ENCODE results near the gene SLC26A6. TPM values are rescaled to one million over a fixed set of nuclear protein-coding genes. Genes with fewer than 3 reads are reported as not detected.

SLC26A6 gene
- total and polyA plus RNA-seq, 10 of the 15 experiments (the other 5 are each of a cell fraction or from before 2014, with no cell fraction given): 2.1 to 24.9 (median 13.3) TPM

GRCh38 chr3:48630833-48631232 lies 4.4 kb downstream of the SLC26A6 start (continued):
- TF ChIP-seq, protein P1, sequence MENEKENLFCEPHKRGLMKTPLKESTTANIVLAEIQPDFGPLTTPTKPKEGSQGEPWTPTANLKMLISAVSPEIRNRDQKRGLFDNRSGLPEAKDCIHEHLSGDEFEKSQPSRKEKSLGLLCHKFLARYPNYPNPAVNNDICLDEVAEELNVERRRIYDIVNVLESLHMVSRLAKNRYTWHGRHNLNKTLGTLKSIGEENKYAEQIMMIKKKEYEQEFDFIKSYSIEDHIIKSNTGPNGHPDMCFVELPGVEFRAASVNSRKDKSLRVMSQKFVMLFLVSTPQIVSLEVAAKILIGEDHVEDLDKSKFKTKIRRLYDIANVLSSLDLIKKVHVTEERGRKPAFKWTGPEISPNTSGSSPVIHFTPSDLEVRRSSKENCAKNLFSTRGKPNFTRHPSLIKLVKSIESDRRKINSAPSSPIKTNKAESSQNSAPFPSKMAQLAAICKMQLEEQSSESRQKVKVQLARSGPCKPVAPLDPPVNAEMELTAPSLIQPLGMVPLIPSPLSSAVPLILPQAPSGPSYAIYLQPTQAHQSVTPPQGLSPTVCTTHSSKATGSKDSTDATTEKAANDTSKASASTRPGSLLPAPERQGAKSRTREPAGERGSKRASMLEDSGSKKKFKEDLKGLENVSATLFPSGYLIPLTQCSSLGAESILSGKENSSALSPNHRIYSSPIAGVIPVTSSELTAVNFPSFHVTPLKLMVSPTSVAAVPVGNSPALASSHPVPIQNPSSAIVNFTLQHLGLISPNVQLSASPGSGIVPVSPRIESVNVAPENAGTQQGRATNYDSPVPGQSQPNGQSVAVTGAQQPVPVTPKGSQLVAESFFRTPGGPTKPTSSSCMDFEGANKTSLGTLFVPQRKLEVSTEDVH (IDR thresholded peaks at IDR 0.05; ENCODE audit: low read depth, partially characterized antibody): no peak
- no peak for TF ChIP-seq ZNF687 (IDR thresholded peaks at IDR 0.05)

DNA sequence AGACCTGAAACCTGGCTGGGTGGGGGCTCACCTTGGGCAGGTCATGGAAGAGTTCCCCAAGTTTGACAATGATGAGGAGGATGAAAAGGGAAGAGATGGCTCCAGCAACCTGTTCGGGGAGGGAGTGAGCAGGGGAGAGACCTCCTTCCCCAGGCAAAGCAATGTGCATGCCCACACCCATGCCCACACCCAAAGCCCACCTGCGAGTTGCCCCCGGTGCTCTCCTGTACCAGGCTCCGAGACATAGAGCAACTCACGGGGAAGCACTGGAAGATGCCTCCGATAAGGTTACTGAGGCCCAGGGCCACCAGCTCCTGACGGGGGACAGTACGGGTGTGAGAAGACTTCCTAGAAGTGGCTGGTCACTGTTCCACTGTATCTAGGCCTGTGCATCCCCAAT lies 4.9 kb downstream of the SLC26A6 start:
- no peaks in the 10 kb centered on the region for H3K9me3 ChIP-seq (replicated peaks; ENCODE audit: control insufficient read depth, insufficient read depth, low read length)
- H3K36me3 ChIP-seq (ENCODE audit: control insufficient read depth in 2 of 2, insufficient read depth in 2 of 2, low read length in 1 of 2): peaks cover 0 to 8% of the 10 kb centered on the region in 2 experiments; a peak in 3 of 4 replicates
- no peak overlapping the region for H2AFZ ChIP-seq (ENCODE audit: control insufficient read depth, low read depth, low read length)
- ChIA-PET CTCF (interaction anchor here (1.5 kb wide), 1 partner anchor 195 kb away, joined by 4 read pairs; no protein-coding TSS in a partner anchor), POLR2A (no interaction called here), SMC1A (ENCODE audit: uncharacterized antibody, unreplicated experiment) (no interaction called here), RAD21 (ENCODE audit: unreplicated experiment) (no interaction called here)
- H3K4me3 ChIP-seq: no peak overlapping the region
- in situ Hi-C loops (cut with MboI) (no loop called here), intact Hi-C loops (cut with micrococcal nuclease; ENCODE audit: unreplicated experiment) (no loop called here)
- H3K4me2 ChIP-seq (ENCODE audit: control insufficient read depth, insufficient read depth): no peak overlapping the region
- H4K20me1 ChIP-seq (ENCODE audit: control insufficient read depth, insufficient read depth): no peaks in the 10 kb centered on the region
- H3K27me3 ChIP-seq (replicated peaks in 1 of 2; ENCODE audit: control insufficient read depth in 2 of 2, insufficient read depth in 2 of 2, low read length in 1 of 2): no peaks in the 10 kb centered on the region
- H3K9ac ChIP-seq (ENCODE audit: control insufficient read depth, insufficient read depth, low read length): no peak overlapping the region
- BruUV-seq (replicated peaks): no TSS peak
- whole genome bisulfite sequencing (ENCODE audit: insufficient coverage, insufficient replicate concordance, low lambda C conversion rate, missing lambda C conversion rate): 91% methylated on average over 8 of the region's 8 CpGs
- DNase-seq (ENCODE audit: low read depth, low spot score) (no peak), FAIRE-seq (no peak), ATAC-seq (no peak)
- peaks cover 7% of the 10 kb centered on the region; the same call in 1 of the 2 replicates for H3K4me1 ChIP-seq (ENCODE audit: control insufficient read depth, insufficient read depth, low read length)
- H3K27ac ChIP-seq (ENCODE audit: control insufficient read depth, insufficient read depth): no peak overlapping the region
- H3K79me2 ChIP-seq (ENCODE audit: control insufficient read depth, insufficient read depth, low read length): peaks cover 3% of the 10 kb centered on the region
- TF ChIP-seq ZBED1 (IDR thresholded peaks at IDR 0.05; ENCODE audit: borderline replicate concordance): no peak
- no peak for TF ChIP-seq CREM (IDR thresholded peaks at IDR 0.05; ENCODE audit: low read depth)
- no peak for TF ChIP-seq BCL11A (IDR thresholded peaks at IDR 0.05; ENCODE audit: low read depth, low read length)
- TF ChIP-seq, protein P2, sequence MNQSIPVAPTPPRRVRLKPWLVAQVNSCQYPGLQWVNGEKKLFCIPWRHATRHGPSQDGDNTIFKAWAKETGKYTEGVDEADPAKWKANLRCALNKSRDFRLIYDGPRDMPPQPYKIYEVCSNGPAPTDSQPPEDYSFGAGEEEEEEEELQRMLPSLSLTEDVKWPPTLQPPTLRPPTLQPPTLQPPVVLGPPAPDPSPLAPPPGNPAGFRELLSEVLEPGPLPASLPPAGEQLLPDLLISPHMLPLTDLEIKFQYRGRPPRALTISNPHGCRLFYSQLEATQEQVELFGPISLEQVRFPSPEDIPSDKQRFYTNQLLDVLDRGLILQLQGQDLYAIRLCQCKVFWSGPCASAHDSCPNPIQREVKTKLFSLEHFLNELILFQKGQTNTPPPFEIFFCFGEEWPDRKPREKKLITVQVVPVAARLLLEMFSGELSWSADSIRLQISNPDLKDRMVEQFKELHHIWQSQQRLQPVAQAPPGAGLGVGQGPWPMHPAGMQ (IDR thresholded peaks at IDR 0.05; ENCODE audit: borderline replicate concordance): no peak
- TF ChIP-seq MTA2 (IDR thresholded peaks at IDR 0.05; ENCODE audit: low read depth): no peak
- no peak for TF ChIP-seq WRNIP1 (IDR thresholded peaks at IDR 0.05; ENCODE audit: borderline replicate concordance, low read depth, low read length)
- no peak for TF ChIP-seq ELK1 (IDR thresholded peaks at IDR 0.05; ENCODE audit: low read depth, low read length)
- TF ChIP-seq, protein P3, sequence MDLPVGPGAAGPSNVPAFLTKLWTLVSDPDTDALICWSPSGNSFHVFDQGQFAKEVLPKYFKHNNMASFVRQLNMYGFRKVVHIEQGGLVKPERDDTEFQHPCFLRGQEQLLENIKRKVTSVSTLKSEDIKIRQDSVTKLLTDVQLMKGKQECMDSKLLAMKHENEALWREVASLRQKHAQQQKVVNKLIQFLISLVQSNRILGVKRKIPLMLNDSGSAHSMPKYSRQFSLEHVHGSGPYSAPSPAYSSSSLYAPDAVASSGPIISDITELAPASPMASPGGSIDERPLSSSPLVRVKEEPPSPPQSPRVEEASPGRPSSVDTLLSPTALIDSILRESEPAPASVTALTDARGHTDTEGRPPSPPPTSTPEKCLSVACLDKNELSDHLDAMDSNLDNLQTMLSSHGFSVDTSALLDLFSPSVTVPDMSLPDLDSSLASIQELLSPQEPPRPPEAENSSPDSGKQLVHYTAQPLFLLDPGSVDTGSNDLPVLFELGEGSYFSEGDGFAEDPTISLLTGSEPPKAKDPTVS (IDR thresholded peaks at IDR 0.05; ENCODE audit: low read depth, low read length): no peak
- no peak for TF ChIP-seq ZSCAN29 (IDR thresholded peaks at IDR 0.05)
